Kidney epithelial cell (primary cell): ENCODE data around the gene ZACN. TPM values are rescaled to one million over a fixed set of nuclear protein-coding genes. Genes with fewer than 3 reads are reported as not detected.
A peak's percentile ranks its signal among the peaks of the same experiment; 100 is the strongest.

ENCODE experiments used
- DNase-seq: peaks from one replicate; pipeline ENCODE4 v3.0.0-alpha.2; 2010; ENCODE audit warnings: low read depth
- H3K27me3 ChIP-seq: 2 replicates; pipeline ENCODE4 v1.6.0; 2011; ENCODE audit warnings: low read length; ENCODE audit not compliant: control insufficient read depth, insufficient read depth
- H3K36me3 ChIP-seq: 2 replicates; pipeline ENCODE4 v1.5.1; 2011; ENCODE audit warnings: low read length; ENCODE audit not compliant: control insufficient read depth, insufficient read depth
- H3K4me3 ChIP-seq: 2 replicates; pipeline ENCODE4 v1.5.1; 2011; ENCODE audit warnings: low read depth, mild to moderate bottlenecking, control low read depth, low read length
- total RNA-seq: library from RNA; depleted of rRNA; stranded (reverse); fragments of >200 nt; gene quantifications from 2 replicates; pipeline ENCODE4 v1.2.3, GENCODE V29; 2015
- TF ChIP-seq, protein P1 (sequence below): IDR thresholded peaks from 2 replicates; pipeline ENCODE4 v1.5.1; 2011; ENCODE audit warnings: mild to moderate bottlenecking, moderate library complexity, low read length, control low read depth, inconsistent platforms; ENCODE audit not compliant: insufficient read depth, poor library complexity, severe bottlenecking

ZACN gene
- not detected in 2 replicates for total RNA-seq

DNA sequence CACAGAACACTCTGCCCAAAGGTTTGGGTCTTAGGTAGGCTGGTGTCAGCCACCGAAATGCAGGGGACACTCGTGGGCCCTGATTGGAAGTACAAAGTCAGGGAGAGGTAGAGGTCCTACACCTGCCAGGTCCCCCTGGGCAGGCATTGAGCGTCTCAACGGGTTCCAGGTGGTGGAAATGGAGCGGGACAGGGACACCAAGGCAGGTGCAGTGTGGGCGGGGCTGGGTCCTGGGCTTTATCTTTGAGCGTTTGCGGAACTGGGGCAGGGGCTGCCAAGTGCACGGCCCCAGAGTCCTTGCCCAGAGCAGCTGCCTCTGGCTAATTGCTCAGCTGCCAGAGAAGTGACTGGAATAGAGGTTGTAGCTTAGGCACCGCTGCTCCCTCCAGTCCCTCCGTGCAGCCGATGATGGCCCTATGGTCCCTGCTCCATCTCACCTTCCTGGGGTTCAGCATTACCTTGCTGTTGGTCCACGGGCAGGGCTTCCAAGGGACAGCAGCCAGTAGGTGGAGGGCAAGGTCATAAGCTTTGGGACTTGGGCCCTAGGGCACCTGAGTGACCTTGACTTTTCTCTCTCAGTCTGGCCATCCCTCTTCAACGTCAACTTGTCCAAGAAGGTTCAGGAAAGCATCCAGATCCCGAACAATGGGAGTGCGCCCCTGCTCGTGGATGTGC is at the start of gene ZACN:
Gene ZACN, plus strand, starts transcription at position 323 of the 675 bp plus-strand sequence. Its CDS starts 83 bp downstream, at position 406.
- TF ChIP-seq, protein P1, sequence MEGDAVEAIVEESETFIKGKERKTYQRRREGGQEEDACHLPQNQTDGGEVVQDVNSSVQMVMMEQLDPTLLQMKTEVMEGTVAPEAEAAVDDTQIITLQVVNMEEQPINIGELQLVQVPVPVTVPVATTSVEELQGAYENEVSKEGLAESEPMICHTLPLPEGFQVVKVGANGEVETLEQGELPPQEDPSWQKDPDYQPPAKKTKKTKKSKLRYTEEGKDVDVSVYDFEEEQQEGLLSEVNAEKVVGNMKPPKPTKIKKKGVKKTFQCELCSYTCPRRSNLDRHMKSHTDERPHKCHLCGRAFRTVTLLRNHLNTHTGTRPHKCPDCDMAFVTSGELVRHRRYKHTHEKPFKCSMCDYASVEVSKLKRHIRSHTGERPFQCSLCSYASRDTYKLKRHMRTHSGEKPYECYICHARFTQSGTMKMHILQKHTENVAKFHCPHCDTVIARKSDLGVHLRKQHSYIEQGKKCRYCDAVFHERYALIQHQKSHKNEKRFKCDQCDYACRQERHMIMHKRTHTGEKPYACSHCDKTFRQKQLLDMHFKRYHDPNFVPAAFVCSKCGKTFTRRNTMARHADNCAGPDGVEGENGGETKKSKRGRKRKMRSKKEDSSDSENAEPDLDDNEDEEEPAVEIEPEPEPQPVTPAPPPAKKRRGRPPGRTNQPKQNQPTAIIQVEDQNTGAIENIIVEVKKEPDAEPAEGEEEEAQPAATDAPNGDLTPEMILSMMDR: no peak

DNA sequence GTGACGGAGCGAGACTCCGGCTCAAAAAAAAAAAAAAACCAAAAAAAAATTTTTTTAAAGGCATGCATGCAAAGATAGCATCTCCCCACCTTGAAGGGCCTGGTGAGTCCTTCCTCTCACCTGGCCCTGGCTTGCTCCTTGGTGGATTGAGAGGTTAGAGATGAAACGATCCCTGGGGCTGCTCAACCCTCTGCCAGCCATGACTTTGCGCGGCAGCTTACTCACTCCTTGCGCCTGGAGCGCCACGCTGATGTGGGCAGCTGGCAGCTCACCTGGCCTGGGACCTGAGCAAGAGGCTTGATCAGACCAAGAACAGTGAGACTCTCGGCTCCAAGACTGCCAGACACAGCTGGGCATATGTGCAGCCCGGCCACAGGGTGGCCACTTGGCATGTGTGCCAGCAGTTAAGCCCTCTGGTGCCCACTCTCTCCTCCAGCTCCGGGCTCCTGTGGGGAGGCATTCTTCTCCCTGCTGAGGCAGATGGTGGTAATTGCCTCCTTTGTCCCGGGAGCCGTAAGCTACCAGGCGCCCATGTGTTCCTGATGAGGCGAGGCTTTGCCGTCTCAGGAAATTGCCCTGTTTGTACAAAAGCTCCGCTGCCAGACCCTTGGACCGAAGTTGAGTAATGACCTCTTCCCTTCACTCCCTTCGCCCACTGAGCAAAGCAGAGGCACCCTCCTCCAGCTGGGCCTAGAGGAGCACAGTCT is 46.8 kb upstream of the ZACN start:
- TF ChIP-seq, protein P1: peak; percentile 22
- H3K27me3 ChIP-seq: no peaks in the 10 kb centered on the region
- DNase-seq: no peak
- no peak overlapping the region for H3K4me3 ChIP-seq
- H3K36me3 ChIP-seq: no peaks in the 10 kb centered on the region

More for the DNA sequence above, at the start of gene ZACN:
- no peak for DNase-seq
- peaks cover 76% of the 10 kb centered on the region for H3K27me3 ChIP-seq
- H3K4me3 ChIP-seq: no peak within 1 kb of the TSS
- no peaks in the 10 kb centered on the region for H3K36me3 ChIP-seq

DNA sequence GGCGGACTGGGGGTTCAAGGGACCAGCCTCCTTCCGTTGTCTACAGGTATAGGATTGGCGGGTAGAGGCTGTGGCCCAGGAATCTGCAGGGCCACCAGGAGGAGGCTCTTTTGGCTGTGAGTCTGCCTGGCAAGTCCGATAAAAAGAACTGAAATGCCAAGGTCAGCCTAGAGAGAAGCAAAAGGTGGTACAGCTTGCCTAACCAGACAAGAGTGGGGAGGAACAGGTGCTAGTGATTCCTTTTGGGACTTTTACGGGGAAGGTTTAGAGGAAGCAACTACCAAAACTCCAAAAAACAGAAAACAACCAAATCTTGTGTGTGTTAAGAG is 46.2 kb upstream of the ZACN start:
- TF ChIP-seq, protein P1: no peak
- Histone ChIP-seq H3K36me3 (no peaks in the 10 kb centered on the region), H3K27me3 (no peaks in the 10 kb centered on the region), H3K4me3 (no peak overlapping the region)
- DNase-seq: no peak

DNA sequence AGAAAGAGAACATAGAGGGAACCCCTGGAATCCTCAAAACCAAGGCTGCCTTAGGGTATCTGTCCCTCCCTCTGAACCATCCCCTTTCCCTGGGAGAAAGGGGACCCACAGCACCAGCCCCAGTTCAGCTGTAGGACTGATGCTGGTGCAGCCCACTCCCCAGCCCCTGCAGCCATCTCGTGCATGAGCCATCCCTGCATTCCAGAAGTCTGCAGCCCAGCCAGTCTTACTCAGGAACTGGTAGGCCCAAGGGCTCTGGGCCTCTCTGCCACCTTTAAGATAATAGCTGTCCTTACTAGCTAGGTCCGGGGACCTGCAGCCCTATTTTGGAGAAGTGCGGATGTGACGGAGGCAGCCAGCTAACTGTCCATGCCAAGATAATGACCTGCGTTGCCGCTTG is 45.8 kb upstream of the ZACN start:
- no peak overlapping the region for H3K4me3 ChIP-seq
- no peaks in the 10 kb centered on the region for H3K27me3 ChIP-seq
- TF ChIP-seq, protein P1: no peak
- DNase-seq: no peak
- H3K36me3 ChIP-seq: no peaks in the 10 kb centered on the region

DNA sequence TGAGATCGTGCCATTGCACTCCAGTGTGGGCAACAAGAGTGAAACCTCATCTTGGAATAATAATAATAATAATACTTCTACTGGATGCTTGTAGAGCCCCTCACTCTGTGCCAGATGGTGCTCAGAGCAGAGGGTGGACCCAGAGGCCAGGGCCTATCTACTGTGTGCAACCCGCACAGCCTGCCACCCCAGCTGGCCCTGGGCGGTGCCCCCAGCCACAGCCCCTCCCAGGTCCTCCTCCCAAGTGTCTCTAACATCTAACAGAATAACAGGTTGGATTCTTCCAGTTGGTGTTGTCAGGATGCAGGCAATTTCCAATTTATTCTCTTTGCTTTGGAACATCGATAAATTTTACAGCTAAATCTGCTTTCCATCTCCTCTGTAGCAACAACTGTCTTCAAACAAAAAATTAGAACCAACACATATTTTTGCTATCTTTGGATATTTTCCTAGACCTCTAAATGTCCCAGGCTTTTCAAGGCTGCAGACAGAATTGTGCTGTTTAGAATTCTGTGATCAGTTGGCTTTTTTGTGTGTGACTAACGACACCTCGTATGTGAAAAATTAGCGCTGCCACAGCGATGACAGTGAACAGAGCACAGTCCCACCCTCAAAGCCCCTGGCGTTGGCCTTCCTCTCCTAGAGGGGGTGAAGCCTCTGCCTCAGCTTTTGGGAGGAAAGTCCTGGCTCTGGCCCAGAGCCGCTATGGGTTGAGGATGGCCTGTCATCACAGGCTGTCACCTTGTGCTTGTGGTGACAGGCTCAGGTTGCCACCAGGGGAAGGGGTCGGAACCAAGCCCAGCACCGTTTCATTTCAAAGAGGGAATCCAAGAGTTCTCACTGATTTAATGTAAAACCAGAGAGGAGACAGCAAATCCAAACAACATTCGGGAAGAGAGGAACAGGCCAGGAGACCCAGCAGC is 44.3 kb upstream of the ZACN start:
- no peaks in the 10 kb centered on the region for H3K27me3 ChIP-seq
- H3K4me3 ChIP-seq: no peak overlapping the region
- no peak for DNase-seq
- peaks cover under 1% of the 10 kb centered on the region for H3K36me3 ChIP-seq
- TF ChIP-seq, protein P1: no peak
